IPS-18a (cell line): ENCODE measurements around the gene ERMARD.

Source experiments
- H3K27ac ChIP-seq: one replicate; pipeline ENCODE4 v1.5.1; 2013; ENCODE audit warnings: low read length
- H3K27me3 ChIP-seq: one replicate; pipeline ENCODE4 v1.6.1; 2013; ENCODE audit warnings: mild to moderate bottlenecking, low read length; ENCODE audit not compliant: control insufficient read depth, insufficient read depth
- H3K36me3 ChIP-seq: one replicate; pipeline ENCODE4 v1.6.1; 2013; ENCODE audit warnings: low read depth, low read length; ENCODE audit not compliant: control insufficient read depth
- H3K4me1 ChIP-seq: one replicate; pipeline ENCODE4 v1.6.1; 2013; ENCODE audit warnings: low read depth, low read length; ENCODE audit not compliant: control insufficient read depth
- H3K4me3 ChIP-seq: one replicate; pipeline ENCODE4 v1.5.1; 2013; ENCODE audit warnings: low read length
- H3K9ac ChIP-seq: one replicate; pipeline ENCODE4 v1.6.1; 2013; ENCODE audit warnings: mild to moderate bottlenecking, low read length, moderate library complexity
- H3K9me3 ChIP-seq: one replicate; pipeline ENCODE4 v1.6.1; 2013; ENCODE audit warnings: low read depth, low read length; ENCODE audit not compliant: control insufficient read depth

The ERMARD gene

DNA sequence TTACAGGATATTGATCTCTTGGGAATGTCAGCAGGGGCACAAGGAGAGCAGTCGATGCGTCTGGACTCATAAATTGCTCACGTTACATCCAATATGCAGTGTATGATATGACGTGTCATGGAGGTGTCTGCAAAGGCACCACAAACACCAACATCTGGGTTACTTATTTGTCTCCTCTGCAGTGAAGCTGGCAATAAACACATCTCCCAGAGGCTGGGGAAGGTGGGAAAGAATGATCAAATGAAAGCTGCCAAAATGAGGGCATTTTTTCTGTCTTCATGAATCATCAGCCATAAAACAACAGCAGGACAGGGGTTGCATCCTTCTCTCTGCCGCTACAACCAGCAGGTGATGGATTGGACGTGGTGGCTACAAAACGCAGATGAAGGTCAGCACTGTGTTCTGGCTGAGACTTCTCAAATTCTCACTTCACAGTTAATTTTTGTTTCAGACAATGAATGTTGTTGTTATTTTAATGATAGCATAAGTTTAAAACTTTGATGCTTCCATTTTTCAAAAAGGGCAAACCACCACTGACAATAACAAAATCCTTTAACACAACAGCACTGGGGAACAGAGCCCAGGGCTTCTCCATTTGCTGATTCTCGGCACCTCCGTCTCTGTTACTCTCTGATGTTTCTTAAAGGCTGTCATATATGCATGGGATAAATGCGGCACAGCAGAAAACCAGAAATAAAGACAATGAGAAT, 47.5 kb downstream of the ERMARD start:
- Histone ChIP-seq H3K4me3 (no peak overlapping the region), H3K36me3 (no peaks in the 10 kb centered on the region), H3K9me3 (no peaks in the 10 kb centered on the region), H3K9ac (no peak overlapping the region), H3K27me3 (no peaks in the 10 kb centered on the region), H3K27ac (no peak overlapping the region), H3K4me1 (peaks cover 5% of the 10 kb centered on the region)

DNA sequence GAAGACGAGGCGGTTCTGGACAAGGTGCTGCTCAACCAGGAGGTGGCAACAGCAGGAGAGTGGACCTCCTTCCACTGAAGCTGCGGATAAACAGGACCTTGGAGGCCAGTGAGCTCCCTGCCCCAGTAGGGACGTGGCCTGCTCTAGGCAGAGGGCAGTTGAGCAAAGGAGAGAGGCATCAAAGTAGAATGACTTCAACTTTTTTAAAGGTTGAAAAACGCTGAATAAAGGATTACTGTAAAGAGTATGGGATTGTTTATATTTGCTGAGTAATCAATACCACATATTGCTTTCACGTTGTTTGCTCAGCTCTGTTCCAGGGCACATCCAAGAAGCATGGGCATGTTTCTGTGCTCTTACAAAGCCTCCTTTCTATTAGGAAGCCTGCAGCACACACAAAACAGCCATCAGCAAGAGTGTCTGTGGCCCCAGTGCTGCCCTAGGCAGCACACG, 48.1 kb downstream of the ERMARD start:
- no peak overlapping the region for H3K27ac ChIP-seq
- H3K4me1 ChIP-seq = peaks cover 5% of the 10 kb centered on the region
- H3K27me3 ChIP-seq = no peaks in the 10 kb centered on the region
- H3K36me3 ChIP-seq = no peaks in the 10 kb centered on the region
- H3K4me3 ChIP-seq = no peak overlapping the region
- no peaks in the 10 kb centered on the region for H3K9me3 ChIP-seq
- no peak overlapping the region for H3K9ac ChIP-seq

DNA sequence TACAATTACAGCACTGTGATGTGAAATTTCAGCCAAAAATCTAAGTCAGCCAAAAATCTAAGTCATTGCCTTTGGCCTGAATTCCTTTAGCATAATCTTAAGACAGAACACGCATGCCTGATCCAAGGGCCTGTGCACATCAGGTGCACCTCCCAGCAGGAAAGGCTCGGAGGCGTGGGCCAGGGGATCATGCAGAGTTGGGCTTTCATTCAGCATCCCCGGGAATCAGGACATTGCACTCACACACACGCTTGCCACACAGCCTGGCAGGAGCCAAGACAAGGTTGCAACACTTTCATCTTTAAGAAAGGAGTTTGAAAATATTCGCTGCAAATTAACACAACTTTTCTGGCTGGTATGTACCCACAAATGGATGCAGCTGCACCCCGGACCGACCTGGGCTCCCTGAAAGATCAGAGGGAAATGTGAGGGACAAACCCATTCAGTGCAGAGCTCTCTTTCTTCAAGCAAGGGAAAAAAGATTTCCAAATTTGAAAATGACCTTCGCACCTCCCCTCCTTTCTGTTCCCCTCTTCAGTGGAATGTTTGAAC, 48.8 kb downstream of the ERMARD start:
- no peak overlapping the region for H3K27ac ChIP-seq
- H3K9me3 ChIP-seq = no peaks in the 10 kb centered on the region
- no peaks in the 10 kb centered on the region for H3K27me3 ChIP-seq
- H3K4me3 ChIP-seq = no peak overlapping the region
- no peaks in the 10 kb centered on the region for H3K36me3 ChIP-seq
- H3K9ac ChIP-seq = no peak overlapping the region
- peaks cover 5% of the 10 kb centered on the region for H3K4me1 ChIP-seq

DNA sequence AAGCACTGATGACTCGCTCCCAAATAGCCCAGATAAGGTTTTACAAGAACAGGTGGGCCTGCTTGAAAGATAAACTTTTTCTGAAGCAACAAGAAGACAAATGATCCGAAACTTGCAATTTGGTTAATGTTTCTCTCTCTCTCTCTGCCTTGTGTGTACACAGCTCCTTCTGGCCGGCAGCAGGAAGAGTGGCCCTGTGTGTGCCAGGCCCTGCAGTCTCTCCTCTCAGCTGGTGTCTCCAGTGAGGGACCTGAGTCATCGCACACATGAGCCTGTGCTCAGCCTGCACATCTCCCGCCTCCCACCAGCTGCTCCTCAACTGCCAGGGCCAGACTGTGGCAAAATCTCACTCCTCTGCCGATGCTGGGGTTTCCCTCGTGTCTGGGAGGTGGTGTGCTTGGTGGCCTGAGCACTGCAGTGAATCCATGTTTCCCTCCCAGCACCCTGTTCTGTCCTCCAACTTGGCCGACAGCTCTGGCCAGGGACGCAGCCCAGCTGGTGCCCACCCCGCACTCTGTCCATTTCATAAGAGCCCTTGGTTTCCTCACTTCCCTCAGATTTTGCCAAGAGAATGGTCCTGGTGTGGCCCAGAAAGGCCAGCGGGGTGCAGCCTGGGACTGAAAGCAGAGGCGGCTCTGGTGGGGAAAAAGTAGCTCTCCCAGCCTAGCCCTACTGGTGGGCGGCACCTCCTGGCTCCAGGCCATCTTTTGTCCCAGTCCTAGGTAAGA, 49.4 kb downstream of the ERMARD start:
- Histone ChIP-seq H3K4me1 (peaks cover 5% of the 10 kb centered on the region), H3K9me3 (no peaks in the 10 kb centered on the region), H3K27ac (no peak overlapping the region), H3K9ac (no peak overlapping the region), H3K4me3 (no peak overlapping the region), H3K27me3 (no peaks in the 10 kb centered on the region), H3K36me3 (no peaks in the 10 kb centered on the region)

DNA sequence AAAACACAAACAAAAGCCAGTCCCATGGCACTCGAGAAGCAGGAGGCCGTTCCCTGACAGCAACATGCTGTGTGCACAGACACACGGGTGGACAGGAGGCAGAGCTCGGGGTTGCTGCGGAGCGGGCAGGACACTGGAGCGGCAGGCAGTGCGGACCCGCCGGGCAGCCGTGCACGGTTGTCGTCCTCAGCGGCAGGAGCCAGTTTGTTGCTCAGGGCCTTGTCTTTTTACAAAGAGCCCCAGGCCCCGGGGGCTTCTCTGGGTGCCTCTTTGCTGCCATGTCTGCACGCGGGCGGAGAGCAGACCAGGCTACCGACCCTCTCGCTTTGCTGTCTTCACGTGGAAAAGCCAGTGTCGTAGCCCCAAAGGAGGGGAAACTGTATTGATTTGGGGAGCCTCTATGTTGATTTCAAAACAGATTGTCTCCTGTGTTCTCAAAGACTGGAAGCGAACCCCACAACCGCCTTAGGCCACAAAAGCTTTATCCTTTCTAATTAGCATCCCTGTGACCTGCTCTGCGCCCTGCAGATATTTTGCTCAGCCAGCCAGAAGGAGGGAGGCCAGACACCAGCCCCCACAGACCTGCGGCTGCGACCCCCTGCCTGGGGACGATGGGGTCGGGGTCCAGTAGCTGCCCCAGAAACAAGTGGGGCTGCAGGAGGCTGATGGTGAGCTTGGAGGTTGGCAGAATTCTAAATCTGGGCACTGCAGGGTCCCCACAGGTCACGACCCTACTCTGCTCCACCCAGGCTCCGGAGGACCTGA, 50.2 kb downstream of the ERMARD start:
- Histone ChIP-seq H3K27me3 (no peaks in the 10 kb centered on the region), H3K4me1 (peaks cover 5% of the 10 kb centered on the region), H3K36me3 (no peaks in the 10 kb centered on the region), H3K9ac (no peak overlapping the region), H3K9me3 (no peaks in the 10 kb centered on the region), H3K4me3 (no peak overlapping the region), H3K27ac (no peak overlapping the region)

DNA sequence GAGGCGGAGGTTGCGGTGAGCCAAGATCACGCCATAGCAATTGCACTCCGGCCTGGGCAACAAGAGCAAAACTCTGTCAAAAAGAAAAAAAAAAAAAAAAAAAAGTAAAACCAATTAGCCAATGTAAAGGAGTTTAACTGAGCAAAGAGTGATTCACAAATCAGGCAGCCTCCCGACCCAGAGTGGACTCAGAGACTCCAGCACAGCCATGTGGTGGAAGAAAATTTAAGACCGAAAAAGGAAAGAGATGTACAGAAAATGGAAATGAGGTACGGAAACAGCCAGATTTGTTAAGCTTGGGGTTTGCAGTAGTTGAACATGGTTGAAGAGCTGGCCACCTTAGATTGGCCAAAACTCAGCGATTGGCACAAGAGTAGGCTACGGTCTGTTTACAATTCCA, 51.4 kb downstream of the ERMARD start:
- H3K4me1 ChIP-seq = peaks cover 5% of the 10 kb centered on the region
- no peaks in the 10 kb centered on the region for H3K27me3 ChIP-seq
- H3K36me3 ChIP-seq = no peaks in the 10 kb centered on the region
- no peak overlapping the region for H3K4me3 ChIP-seq
- no peaks in the 10 kb centered on the region for H3K9me3 ChIP-seq
- no peak overlapping the region for H3K27ac ChIP-seq
- no peak overlapping the region for H3K9ac ChIP-seq

DNA sequence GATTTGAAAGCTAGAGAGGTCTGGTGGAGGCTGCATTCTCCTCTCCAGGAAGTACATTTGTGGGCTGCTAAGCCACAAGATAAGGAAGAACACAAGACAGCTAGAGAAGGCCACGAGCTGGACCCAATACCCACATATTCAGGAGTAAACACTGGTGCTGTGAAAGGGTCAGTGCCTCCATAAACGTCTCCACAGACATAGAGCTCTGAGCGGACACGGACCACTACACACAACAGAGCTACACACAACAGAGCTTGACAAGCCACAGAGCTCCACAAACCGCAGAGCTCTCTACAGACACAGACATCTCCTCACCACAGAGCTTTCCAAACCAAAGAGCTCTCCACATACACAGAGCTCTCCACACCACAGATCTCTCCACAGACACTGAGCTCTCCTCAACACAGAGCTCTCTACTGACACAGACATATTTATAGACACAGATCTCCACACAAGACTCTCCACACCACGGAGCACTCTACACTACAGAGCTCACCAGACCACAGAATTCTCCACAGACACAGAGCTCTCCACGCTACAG, 51.9 kb downstream of the ERMARD start:
- Histone ChIP-seq H3K4me3 (no peak overlapping the region), H3K9ac (no peak overlapping the region)

DNA sequence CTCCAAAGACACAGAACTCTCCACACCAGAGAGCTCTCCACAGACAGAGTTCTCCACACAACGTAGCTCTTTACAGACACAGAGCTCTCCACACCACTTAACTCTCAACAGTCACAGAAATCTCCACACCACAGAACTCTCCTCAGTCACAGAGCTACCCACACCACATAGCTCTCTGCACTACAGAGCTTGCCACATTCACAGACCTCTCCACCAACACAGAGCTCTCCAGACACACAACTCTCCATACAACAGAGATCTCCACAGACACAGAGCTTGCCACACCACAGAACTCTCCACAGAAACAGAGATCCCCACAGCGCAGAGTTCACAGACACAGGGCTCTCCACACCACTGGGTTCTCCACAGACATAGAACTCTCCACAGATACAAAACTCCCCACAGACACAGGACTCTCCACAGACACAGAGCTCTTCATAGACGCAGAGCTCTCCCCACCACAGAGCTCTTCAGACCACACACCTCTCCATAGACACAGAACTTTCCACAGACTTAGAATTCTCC, 52.5 kb downstream of the ERMARD start:
- no peaks in the 10 kb centered on the region for H3K9me3 ChIP-seq

More for the DNA sequence above, 51.9 kb downstream of the ERMARD start:
- no peaks in the 10 kb centered on the region for H3K27me3 ChIP-seq
- H3K4me1 ChIP-seq = peaks cover 5% of the 10 kb centered on the region
- no peak overlapping the region for H3K27ac ChIP-seq
- H3K36me3 ChIP-seq = no peaks in the 10 kb centered on the region
- H3K9me3 ChIP-seq = no peaks in the 10 kb centered on the region

DNA sequence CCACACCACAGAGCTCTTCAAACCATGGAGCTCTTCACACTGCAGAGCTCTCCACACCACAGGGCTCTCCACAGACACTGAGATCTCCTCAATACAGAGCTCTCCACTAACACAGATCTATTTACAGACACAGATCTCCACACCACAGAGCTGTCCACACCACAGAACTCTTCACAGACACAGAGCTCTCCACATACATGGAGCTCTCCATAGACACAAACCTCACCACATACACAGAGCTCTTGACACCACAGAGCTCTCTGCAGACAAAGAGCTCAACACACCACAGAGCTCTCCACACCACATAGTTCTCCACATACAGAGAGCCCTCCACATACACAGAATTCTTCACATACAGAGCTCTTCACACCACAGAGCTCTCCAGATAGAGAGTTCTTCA, 53.0 kb downstream of the ERMARD start:
- Histone ChIP-seq H3K27me3 (no peaks in the 10 kb centered on the region), H3K27ac (no peak overlapping the region), H3K4me1 (peaks cover 5% of the 10 kb centered on the region), H3K9me3 (no peaks in the 10 kb centered on the region), H3K36me3 (no peaks in the 10 kb centered on the region), H3K9ac (no peak overlapping the region), H3K4me3 (no peak overlapping the region)

More for the DNA sequence above, 52.5 kb downstream of the ERMARD start:
- Histone ChIP-seq H3K9ac (no peak overlapping the region), H3K4me1 (peaks cover 5% of the 10 kb centered on the region), H3K27ac (no peak overlapping the region), H3K36me3 (no peaks in the 10 kb centered on the region), H3K4me3 (no peak overlapping the region), H3K27me3 (no peaks in the 10 kb centered on the region)

DNA sequence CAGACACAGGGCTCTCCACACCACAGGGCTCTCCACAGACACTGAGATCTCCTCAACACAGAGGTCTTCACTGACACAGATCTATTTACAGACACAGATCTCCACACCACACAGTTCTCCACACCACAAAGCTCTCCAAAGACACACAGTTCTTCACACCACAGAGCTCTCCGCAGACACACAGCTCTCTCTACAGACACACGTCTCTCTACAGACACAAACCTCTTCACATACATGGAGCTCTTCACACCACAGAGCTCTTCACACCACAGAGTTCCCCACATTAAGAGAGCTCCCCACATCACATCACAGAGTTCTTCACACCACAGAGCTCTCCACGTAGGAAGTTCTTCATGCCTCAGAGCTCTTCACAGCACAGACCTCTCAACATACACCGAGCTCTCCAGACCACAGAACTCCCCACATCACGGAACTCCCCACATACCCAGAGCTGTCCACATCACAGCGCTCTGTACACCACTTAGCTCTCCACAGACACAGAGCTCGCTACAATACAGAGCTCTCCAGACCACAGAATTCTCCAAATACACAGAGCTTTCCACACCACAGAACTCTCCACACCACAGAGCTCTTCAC, 53.9 kb downstream of the ERMARD start:
- Histone ChIP-seq H3K4me1 (peaks cover 11% of the 10 kb centered on the region), H3K36me3 (no peaks in the 10 kb centered on the region), H3K9me3 (no peaks in the 10 kb centered on the region), H3K27me3 (no peaks in the 10 kb centered on the region), H3K9ac (no peak overlapping the region), H3K4me3 (no peak overlapping the region), H3K27ac (no peak overlapping the region)

DNA sequence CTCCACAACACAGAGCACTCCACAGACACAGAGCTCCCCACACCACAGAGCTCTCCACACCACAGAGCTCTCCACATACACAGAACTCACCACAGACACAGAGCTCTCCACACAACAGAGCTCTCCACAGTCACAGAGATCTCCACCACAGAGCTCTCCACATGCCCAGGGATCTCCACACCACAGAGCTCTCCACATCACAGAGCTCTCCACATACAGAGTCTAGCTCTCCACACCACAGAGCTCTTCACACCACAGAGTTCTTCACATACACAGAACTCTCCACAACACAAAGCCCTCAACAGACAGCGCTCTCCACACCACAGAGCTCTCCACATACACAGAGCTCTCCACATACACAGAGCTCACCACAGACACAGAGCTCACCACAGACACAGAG, 55.3 kb downstream of the ERMARD start:
- Histone ChIP-seq H3K27me3 (no peaks in the 10 kb centered on the region), H3K36me3 (no peaks in the 10 kb centered on the region), H3K27ac (no peak overlapping the region), H3K9ac (no peak overlapping the region), H3K4me1 (peaks cover 12% of the 10 kb centered on the region), H3K4me3 (no peak overlapping the region), H3K9me3 (no peaks in the 10 kb centered on the region)
